Measurements from ENCODE around the gene OLFML2A. TPM values are rescaled to one million over a fixed set of nuclear protein-coding genes. Genes with fewer than 3 reads are reported as not detected.
"Not testable (repeated sequence)": the region's sequence is repeated elsewhere in the genome, so short reads cannot be mapped to it uniquely, and the experiment has no call there.

The OLFML2A gene
- total RNA-seq, 1 experiment from 2014 or later = 5.8 TPM

DNA sequence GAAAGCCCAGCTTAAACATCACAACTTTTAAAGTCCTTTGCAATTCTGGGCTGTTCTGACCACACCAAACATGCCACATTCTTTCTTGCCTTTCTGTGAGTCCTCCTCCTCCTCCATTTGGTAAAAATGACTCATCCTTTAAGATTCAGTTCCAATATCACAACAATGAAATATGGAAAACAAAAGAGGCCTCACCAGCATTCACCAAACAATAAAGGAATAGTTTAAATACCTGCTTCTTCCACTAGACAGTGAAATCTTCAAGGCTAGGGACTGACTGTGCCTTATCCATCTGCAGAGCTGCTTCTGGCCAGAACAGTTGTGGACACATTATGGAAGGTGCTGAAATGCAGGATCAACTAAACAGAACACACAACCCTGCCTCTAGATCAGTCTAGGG, 41.8 kb upstream of the OLFML2A start:
- Mint-ChIP-seq H3K27ac (peak overlapping the region; percentile 59 to 97 (median 91)), H3K4me1 (peaks cover 22 to 24% of the 10 kb centered on the region in 2 experiments), H3K27me3 (ENCODE audit: low read depth) (no peaks in the 10 kb centered on the region), H3K36me3 (ENCODE audit: insufficient read depth in 1 of 3, low read depth in 3 of 3) (peaks cover 23 to 30% (median 30%) of the 10 kb centered on the region in 3 experiments), H3K9me3 (no peaks in the 10 kb centered on the region; a peak in 1 of 5 replicates), H3K4me3 (no peak overlapping the region)
- Histone ChIP-seq H3K79me1 (ENCODE audit: insufficient read depth, low read depth, low read length, poor library complexity, severe bottlenecking) (no peaks in the 10 kb centered on the region), H3K79me2 (ENCODE audit: insufficient read depth, low read length) (peaks cover 8% of the 10 kb centered on the region; the same call in 1 of the 2 replicates), H2BK15ac (ENCODE audit: low read depth, low read length) (no peak overlapping the region), H3K27me3 (ENCODE audit: insufficient read depth, low read length) (no peaks in the 10 kb centered on the region), H4K91ac (ENCODE audit: insufficient read length, low read depth, low read length) (no peak overlapping the region), H3K27ac (ENCODE audit: insufficient read length, low read depth, low read length) (peak overlapping the region; percentile 12), H2AFZ (ENCODE audit: low read length) (no peak overlapping the region), H2BK20ac (ENCODE audit: low read depth, low read length, poor library complexity, severe bottlenecking) (no peak overlapping the region), H3T11ph (ENCODE audit: low read length) (no peak overlapping the region), H2BK120ac (ENCODE audit: low read depth, low read length, poor library complexity, severe bottlenecking) (no peak overlapping the region), H3K23me2 (ENCODE audit: insufficient read length, low read depth, low read length, poor library complexity, severe bottlenecking) (no peaks in the 10 kb centered on the region), H4K20me1 (ENCODE audit: control insufficient read depth, insufficient read depth, insufficient read length) (peaks cover 2% of the 10 kb centered on the region), H3K14ac (ENCODE audit: insufficient read depth, low read length) (no peak overlapping the region), H4K8ac (replicated peaks; ENCODE audit: insufficient read length, low read depth, low read length) (no peak overlapping the region), H3K4me1 (ENCODE audit: insufficient read depth, low read length) (peaks cover 3% of the 10 kb centered on the region; the same call in 1 of the 2 replicates), H3K18ac (ENCODE audit: insufficient read length, low read depth, low read length) (no peak overlapping the region), H3K9ac (ENCODE audit: extremely low read depth, insufficient read length, low read length) (no peak overlapping the region), H3K56ac (ENCODE audit: insufficient read length, low read depth, low read length) (no peak overlapping the region), H3K23ac (ENCODE audit: insufficient read length, low read depth, low read length) (no peak overlapping the region), H2BK12ac (ENCODE audit: insufficient read length, low read depth, low read length) (no peak overlapping the region), H3K9me3 (ENCODE audit: control insufficient read depth, low read depth, low read length) (no peaks in the 10 kb centered on the region), H3K4ac (ENCODE audit: low read depth, low read length) (no peak overlapping the region), H3K4me2 (ENCODE audit: insufficient read depth, insufficient read length, low read length) (no peak overlapping the region), H2AK5ac (ENCODE audit: insufficient read length, low read length) (no peak overlapping the region), H4K5ac (ENCODE audit: insufficient read length, low read depth, low read length) (no peak overlapping the region), H2BK5ac (ENCODE audit: insufficient read length, low read length) (no peak overlapping the region)
- no peak for DNase-seq
- TF ChIP-seq, protein P1, sequence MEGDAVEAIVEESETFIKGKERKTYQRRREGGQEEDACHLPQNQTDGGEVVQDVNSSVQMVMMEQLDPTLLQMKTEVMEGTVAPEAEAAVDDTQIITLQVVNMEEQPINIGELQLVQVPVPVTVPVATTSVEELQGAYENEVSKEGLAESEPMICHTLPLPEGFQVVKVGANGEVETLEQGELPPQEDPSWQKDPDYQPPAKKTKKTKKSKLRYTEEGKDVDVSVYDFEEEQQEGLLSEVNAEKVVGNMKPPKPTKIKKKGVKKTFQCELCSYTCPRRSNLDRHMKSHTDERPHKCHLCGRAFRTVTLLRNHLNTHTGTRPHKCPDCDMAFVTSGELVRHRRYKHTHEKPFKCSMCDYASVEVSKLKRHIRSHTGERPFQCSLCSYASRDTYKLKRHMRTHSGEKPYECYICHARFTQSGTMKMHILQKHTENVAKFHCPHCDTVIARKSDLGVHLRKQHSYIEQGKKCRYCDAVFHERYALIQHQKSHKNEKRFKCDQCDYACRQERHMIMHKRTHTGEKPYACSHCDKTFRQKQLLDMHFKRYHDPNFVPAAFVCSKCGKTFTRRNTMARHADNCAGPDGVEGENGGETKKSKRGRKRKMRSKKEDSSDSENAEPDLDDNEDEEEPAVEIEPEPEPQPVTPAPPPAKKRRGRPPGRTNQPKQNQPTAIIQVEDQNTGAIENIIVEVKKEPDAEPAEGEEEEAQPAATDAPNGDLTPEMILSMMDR (conservative IDR thresholded peaks at IDR 0.05) = no peak

DNA sequence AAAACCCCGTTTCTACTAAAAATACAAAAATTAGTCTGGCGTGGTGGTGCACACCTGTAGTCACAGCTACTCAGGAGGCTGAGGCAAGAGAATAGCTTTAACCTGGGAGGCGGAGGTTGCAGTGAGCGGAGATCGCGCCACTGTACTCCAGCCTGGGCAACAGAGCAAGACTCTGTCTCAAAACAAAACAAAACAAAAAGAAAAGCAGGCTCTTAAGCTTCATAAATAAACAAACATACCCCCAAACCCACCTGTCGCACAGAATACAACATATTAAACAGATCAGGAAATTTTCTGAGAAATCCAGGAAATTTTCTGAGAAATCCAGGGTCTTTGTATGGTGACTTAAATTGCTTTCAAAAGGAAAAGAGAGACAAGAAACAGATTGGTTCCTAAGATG, 38.9 kb upstream of the OLFML2A start:
- H2BK5ac ChIP-seq (ENCODE audit: insufficient read length, low read length); H2AFZ ChIP-seq (ENCODE audit: low read length); H3K4me1 ChIP-seq (ENCODE audit: insufficient read depth, low read length); H3K27me3 ChIP-seq (ENCODE audit: insufficient read depth, low read length); H3K56ac ChIP-seq (ENCODE audit: insufficient read length, low read depth, low read length); H3K9me3 ChIP-seq (ENCODE audit: control insufficient read depth, low read depth, low read length); H2BK12ac ChIP-seq (ENCODE audit: insufficient read length, low read depth, low read length); H3K14ac ChIP-seq (ENCODE audit: insufficient read depth, low read length); H3K18ac ChIP-seq (ENCODE audit: insufficient read length, low read depth, low read length); H2AK5ac ChIP-seq (ENCODE audit: insufficient read length, low read length); H3K4ac ChIP-seq (ENCODE audit: low read depth, low read length); H4K8ac ChIP-seq (replicated peaks; ENCODE audit: insufficient read length, low read depth, low read length); H3K27ac ChIP-seq (ENCODE audit: insufficient read length, low read depth, low read length); H3K23ac ChIP-seq (ENCODE audit: insufficient read length, low read depth, low read length); H3K9ac ChIP-seq (ENCODE audit: extremely low read depth, insufficient read length, low read length); H3K4me2 ChIP-seq (ENCODE audit: insufficient read depth, insufficient read length, low read length); H4K20me1 ChIP-seq (ENCODE audit: control insufficient read depth, insufficient read depth, insufficient read length); H2BK120ac ChIP-seq (ENCODE audit: low read depth, low read length, poor library complexity, severe bottlenecking); H2BK15ac ChIP-seq (ENCODE audit: low read depth, low read length); H3K4me3 Mint-ChIP-seq; H3K23me2 ChIP-seq (ENCODE audit: insufficient read length, low read depth, low read length, poor library complexity, severe bottlenecking); H3K9me3 Mint-ChIP-seq; DNase-seq; H3K27me3 Mint-ChIP-seq (ENCODE audit: low read depth); H4K5ac ChIP-seq (ENCODE audit: insufficient read length, low read depth, low read length); H3K79me1 ChIP-seq (ENCODE audit: insufficient read depth, low read depth, low read length, poor library complexity, severe bottlenecking); H4K91ac ChIP-seq (ENCODE audit: insufficient read length, low read depth, low read length); H3T11ph ChIP-seq (ENCODE audit: low read length); H3K27ac Mint-ChIP-seq; H2BK20ac ChIP-seq (ENCODE audit: low read depth, low read length, poor library complexity, severe bottlenecking): not testable (repeated sequence)
- WGBS (ENCODE audit: extremely low coverage, insufficient read length, low lambda C conversion rate) = no CpG with 5 or more reads among the region's 7 CpGs
- peaks cover 12% of the 10 kb centered on the region; the same call in 1 of the 2 replicates for H3K79me2 ChIP-seq (ENCODE audit: insufficient read depth, low read length)
- Mint-ChIP-seq H3K36me3 (ENCODE audit: insufficient read depth in 1 of 3, low read depth in 3 of 3) (peaks cover 2 to 15% (median 7%) of the 10 kb centered on the region in 3 experiments; a peak in 6 of 7 replicates), H3K4me1 (peaks cover 26 to 27% of the 10 kb centered on the region in 2 experiments)
